ENCODE measurements around the gene STXBP4. TPM values are rescaled to one million over a fixed set of nuclear protein-coding genes. Genes with fewer than 3 reads are reported as not detected.

The STXBP4 gene
- total and polyA plus RNA-seq, 2 experiments from 2014 or later: 25.0 to 52.1 TPM

DNA sequence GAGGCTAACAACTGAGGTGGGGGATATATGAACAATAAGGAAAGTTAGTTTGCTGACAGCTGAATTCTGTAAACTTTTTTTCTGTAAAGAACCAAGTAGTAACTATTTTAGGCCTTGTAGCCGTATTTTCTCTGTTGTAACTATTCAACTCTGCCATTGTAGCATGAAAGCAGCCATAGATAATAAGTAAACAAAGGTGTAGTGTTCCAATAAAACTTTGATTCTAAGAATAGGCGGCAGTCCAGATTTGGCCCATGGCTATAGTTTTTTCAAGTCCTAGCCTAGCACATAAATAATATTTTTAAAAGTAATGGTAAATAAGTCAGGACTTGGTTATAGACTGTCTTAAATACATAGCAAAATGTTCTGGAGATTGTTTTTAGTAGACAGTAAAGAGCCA, 142.0 kb downstream of the STXBP4 start:
- Histone ChIP-seq H2AFZ (no peak overlapping the region), H4K20me1 (replicated peaks; ENCODE audit: insufficient read depth) (no peaks in the 10 kb centered on the region), H3K4me3 (no peak overlapping the region), H3K4me1 (ENCODE audit: insufficient read depth) (no peaks in the 10 kb centered on the region), H3K9me2 (ENCODE audit: insufficient read depth) (peaks cover 8% of the 10 kb centered on the region; the same call in 1 of the 2 replicates), H3K79me2 (replicated peaks; ENCODE audit: insufficient read depth) (no peaks in the 10 kb centered on the region), H3K4me2 (no peak overlapping the region), H3K27me3 (ENCODE audit: insufficient read depth) (no peaks in the 10 kb centered on the region), H3K27ac (ENCODE audit: low read depth) (no peak overlapping the region), H3K36me3 (ENCODE audit: insufficient read depth) (no peaks in the 10 kb centered on the region), H3F3A (replicated peaks; ENCODE audit: low read depth) (no peaks in the 10 kb centered on the region)
- Mint-ChIP-seq H3K36me3 (ENCODE audit: low read depth) (peaks cover 18% of the 10 kb centered on the region; the same call in 2 of the 3 replicates), H3K4me1 (0 out of 3 replicates have a peak, but pooled peaks cover 3% of the 10 kb centered on the region), H3K27ac (no peak overlapping the region; the same call in 1 of the 2 replicates), H3K27me3 (ENCODE audit: insufficient read depth, low read depth, poor library complexity) (no peaks in the 10 kb centered on the region), H3K4me3 (no peak overlapping the region), H3K9me3 (peaks cover 10% of the 10 kb centered on the region; the same call in 2 of the 3 replicates)
- TF ChIP-seq CREB1 (CRISPR knock-in tag; IDR thresholded peaks at IDR 0.05; ENCODE audit: low read depth) (no peak), STAT1 (IDR thresholded peaks at IDR 0.05; ENCODE audit: unreplicated experiment) (no peak), EZH2phosphoT487 (IDR thresholded peaks at IDR 0.05; ENCODE audit: unreplicated experiment) (no peak), NANOG (IDR thresholded peaks at IDR 0.05; ENCODE audit: borderline replicate concordance) (no peak)
- TF ChIP-seq, protein P1, sequence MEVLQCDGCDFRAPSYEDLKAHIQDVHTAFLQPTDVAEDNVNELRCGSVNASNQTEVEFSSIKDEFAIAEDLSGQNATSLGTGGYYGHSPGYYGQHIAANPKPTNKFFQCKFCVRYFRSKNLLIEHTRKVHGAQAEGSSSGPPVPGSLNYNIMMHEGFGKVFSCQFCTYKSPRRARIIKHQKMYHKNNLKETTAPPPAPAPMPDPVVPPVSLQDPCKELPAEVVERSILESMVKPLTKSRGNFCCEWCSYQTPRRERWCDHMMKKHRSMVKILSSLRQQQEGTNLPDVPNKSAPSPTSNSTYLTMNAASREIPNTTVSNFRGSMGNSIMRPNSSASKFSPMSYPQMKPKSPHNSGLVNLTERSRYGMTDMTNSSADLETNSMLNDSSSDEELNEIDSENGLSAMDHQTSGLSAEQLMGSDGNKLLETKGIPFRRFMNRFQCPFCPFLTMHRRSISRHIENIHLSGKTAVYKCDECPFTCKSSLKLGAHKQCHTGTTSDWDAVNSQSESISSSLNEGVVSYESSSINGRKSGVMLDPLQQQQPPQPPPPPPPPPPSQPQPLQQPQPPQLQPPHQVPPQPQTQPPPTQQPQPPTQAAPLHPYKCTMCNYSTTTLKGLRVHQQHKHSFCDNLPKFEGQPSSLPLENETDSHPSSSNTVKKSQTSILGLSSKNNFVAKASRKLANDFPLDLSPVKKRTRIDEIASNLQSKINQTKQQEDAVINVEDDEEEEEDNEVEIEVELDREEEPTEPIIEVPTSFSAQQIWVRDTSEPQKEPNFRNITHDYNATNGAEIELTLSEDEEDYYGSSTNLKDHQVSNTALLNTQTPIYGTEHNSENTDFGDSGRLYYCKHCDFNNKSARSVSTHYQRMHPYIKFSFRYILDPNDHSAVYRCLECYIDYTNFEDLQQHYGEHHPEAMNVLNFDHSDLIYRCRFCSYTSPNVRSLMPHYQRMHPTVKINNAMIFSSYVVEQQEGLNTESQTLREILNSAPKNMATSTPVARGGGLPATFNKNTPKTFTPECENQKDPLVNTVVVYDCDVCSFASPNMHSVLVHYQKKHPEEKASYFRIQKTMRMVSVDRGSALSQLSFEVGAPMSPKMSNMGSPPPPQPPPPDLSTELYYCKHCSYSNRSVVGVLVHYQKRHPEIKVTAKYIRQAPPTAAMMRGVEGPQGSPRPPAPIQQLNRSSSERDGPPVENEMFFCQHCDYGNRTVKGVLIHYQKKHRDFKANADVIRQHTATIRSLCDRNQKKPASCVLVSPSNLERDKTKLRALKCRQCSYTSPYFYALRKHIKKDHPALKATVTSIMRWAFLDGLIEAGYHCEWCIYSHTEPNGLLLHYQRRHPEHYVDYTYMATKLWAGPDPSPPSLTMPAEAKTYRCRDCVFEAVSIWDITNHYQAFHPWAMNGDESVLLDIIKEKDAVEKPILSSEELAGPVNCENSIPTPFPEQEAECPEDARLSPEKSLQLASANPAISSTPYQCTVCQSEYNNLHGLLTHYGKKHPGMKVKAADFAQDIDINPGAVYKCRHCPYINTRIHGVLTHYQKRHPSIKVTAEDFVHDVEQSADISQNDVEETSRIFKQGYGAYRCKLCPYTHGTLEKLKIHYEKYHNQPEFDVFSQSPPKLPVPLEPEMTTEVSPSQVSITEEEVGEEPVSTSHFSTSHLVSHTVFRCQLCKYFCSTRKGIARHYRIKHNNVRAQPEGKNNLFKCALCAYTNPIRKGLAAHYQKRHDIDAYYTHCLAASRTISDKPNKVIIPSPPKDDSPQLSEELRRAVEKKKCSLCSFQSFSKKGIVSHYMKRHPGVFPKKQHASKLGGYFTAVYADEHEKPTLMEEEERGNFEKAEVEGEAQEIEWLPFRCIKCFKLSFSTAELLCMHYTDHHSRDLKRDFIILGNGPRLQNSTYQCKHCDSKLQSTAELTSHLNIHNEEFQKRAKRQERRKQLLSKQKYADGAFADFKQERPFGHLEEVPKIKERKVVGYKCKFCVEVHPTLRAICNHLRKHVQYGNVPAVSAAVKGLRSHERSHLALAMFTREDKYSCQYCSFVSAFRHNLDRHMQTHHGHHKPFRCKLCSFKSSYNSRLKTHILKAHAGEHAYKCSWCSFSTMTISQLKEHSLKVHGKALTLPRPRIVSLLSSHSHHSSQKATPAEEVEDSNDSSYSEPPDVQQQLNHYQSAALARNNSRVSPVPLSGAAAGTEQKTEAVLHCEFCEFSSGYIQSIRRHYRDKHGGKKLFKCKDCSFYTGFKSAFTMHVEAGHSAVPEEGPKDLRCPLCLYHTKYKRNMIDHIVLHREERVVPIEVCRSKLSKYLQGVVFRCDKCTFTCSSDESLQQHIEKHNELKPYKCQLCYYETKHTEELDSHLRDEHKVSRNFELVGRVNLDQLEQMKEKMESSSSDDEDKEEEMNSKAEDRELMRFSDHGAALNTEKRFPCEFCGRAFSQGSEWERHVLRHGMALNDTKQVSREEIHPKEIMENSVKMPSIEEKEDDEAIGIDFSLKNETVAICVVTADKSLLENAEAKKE (CRISPR knock-in tag; IDR thresholded peaks at IDR 0.05): no peak
- TF ChIP-seq, protein P2, sequence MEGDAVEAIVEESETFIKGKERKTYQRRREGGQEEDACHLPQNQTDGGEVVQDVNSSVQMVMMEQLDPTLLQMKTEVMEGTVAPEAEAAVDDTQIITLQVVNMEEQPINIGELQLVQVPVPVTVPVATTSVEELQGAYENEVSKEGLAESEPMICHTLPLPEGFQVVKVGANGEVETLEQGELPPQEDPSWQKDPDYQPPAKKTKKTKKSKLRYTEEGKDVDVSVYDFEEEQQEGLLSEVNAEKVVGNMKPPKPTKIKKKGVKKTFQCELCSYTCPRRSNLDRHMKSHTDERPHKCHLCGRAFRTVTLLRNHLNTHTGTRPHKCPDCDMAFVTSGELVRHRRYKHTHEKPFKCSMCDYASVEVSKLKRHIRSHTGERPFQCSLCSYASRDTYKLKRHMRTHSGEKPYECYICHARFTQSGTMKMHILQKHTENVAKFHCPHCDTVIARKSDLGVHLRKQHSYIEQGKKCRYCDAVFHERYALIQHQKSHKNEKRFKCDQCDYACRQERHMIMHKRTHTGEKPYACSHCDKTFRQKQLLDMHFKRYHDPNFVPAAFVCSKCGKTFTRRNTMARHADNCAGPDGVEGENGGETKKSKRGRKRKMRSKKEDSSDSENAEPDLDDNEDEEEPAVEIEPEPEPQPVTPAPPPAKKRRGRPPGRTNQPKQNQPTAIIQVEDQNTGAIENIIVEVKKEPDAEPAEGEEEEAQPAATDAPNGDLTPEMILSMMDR (conservative IDR thresholded peaks at IDR 0.05; ENCODE audit: low read depth in 2 of 2): no peak
- ATAC-seq: no peak
- no peak for DNase-seq (ENCODE audit: low spot score)
